COLO668 (cell line): Measurements from ENCODE around the gene NSUN7.
"Not testable (repeated sequence)": the region's sequence is repeated elsewhere in the genome, so short reads cannot be mapped to it uniquely, and the experiment has no call there.

Experiments
- DNase-seq: peaks from one replicate; lab custom pipeline; 2025; ENCODE audit not compliant: unreplicated experiment; lab: John Stamatoyannopoulos, UW

Gene NSUN7, protein sequence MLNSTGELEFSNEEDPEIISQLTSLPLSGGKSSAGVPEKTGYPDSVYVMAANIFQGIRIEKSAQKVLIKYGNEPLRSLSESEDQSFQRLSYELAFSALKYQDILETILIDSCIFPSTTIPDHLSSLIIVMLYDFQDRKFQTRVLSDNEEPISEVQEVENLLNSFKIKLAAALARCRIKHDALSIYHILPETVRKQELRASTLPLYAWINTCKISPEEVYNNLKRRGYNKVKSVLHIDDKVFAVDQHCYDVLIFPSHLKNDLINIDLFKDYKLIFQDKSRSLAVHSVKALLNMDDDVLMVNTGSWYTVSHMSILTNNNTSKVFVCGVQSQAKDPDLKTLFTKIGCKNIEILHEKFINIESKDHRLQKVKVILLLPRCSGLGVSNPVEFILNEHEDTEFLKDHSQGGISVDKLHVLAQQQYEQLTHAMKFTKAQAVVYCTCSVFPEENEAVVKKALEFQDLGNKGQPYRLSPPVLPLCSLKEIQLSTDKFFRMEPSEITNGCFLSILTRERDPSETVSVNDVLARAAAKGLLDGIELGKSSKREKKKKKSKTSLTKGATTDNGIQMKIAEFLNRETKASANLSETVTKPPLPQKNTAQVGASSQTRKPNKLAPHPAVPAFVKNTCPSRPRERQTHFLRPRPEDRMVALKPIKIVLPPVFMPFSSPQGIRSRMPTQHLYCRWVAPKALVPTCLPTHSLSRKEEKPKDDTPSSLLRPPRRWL

DNA sequence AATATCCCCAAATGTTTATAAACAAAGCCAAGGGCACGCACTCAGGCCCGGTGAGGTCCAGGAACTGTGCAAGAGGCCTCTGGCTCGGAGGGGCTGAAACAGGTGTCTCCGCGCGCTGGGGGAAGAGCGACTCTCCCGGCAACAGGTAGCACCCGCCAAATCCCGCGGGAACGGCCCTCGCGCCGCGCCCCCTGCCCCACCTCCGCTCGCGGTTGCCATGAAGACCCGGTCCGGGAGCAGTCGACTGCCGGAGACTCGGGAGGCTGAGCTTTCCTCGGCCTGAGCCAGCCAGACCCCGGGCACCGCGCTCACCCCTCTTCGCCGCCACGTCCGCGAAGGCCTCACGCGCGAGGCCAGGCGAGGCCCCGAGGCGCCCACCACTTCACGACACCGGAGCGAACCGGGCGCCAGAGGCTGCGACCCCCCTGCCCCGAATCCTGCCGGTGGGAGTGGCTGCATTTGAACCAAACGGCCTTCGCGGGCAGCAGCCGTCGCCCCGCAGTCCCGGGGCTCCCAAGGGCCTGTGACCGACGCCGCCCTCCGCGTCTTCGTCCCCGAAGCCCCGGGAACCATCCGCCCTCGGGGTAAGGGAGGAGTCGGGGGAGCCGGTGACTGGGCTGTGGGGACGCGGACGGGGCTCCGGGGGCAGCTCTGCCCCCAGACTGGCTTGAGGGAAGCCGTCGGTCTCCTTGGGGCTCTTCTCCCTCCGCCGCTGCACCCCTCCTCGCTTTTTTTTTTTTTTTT, at the start of gene NSUN7:
Gene NSUN7 (plus strand): TSS at position 239 of the 744 bp plus-strand sequence. CDS start 739 bp downstream, outside the sequence.
- peak; percentile 93 for DNase-seq

GRCh38 chr4:40702137-40702799, 47.5 kb upstream of the NSUN7 start:
- no peak for DNase-seq

DNA sequence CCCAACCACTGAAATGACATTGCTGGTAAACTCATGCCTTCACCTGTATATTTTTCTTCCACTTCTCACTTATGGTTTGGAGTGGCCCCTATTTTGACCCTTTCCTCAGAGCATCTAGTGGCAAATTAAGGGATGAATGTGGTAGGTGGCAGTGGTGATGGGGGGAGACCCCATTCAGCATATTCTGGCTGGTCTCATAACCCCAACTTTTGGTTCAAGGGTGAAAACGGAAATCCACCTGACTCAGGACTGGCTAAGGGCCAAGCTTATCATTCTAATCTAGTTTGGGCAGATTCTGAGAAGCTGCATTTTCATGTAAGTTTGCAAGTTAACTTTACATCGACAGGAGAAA, 47.0 kb upstream of the NSUN7 start:
- DNase-seq: no peak

DNA sequence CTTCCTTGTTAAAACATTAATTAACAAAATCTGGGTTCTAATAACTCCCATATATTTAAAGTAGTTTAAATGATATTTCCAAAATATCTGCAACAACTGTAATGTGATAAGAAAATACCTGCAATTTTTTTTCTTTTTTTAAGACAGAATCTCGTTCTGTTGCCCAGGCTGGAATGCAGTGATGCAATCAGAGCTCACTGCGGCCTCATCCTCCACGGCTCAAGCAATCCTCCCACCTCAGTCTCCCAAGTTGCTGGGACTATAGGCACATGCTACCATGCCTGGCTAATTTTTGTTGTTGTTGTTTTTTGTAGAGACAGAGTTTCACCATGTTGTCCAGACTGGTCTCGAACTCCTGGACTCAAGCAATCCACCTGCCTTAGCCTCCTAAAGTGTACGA, 45.7 kb upstream of the NSUN7 start:
- no peak for DNase-seq

DNA sequence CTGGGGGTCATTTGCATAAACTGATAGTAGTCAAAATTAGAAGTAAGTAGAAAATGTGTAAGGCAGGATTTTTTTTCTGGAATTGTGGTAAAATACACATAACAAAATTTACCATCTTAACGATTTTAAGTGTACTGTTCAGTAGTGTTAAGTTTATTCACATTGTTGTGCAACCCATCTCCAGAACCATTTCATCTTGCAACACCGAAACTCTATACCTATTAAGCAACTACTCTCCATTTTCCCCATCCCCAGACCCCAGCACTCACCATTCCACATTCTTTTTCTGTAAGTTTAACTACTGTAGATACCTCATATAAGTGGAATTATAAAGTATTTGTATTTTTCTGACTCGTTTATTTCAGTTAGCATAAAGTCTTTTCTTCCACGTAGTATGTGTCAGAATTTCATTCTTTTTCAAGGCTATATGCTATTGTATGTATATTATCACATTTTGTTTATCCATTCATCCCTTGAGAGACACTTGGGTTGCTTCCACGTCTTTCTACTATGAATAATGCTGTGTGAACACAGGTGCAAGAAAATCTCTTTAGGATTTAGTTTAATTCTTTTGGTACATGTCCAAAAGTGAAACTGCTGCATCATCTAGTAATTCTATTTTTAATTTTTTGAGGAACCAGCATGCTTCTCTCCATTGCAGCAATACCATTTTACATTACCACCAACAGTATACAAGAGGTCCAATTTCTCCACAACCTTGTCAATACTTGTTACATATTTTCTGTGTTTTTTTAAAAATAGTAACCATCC, 39.1 kb upstream of the NSUN7 start:
- DNase-seq: no peak

DNA sequence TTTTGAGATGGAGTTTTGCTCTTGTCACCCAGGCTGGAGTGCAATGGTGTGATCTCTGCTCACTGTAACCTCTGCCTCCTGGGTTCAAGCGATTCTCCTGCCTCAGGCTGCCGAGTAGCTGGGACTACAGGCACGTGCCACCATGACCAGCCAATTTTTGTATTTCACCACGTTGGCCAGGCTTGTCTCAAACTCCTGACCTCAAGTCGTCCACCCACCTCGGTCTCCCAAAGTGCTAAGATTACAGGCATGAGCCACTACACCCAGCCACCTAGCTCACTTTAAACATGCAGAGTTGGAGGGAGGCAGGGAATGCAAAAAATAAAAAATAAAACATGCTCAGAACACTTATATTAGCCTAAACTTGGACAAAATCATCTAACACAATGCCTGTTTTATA, 36.8 kb upstream of the NSUN7 start:
- DNase-seq: not testable (repeated sequence)

GRCh38 chr4:40713798-40714197, 36.0 kb upstream of the NSUN7 start:
- DNase-seq: no peak

DNA sequence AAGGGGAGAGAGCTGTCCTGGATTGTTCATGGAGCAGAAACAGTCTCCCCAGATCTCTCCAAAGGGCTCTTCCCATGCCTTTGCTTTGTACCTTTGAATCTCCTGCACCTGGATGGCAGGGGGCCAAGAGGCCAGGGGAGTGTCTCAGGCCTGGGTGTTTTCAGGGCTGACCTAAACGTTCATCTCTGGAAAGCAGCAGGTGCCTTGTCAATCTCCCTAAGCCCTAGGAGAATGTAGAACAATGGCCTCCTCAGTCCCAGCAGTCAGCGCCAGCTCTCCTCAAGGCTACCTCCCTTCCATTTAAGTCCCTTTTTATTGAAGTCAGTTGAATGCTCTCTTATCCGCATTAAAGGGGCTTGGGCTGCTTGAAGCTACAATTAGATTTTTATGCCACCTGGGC, 31.2 kb upstream of the NSUN7 start:
- DNase-seq: peak; percentile 49

DNA sequence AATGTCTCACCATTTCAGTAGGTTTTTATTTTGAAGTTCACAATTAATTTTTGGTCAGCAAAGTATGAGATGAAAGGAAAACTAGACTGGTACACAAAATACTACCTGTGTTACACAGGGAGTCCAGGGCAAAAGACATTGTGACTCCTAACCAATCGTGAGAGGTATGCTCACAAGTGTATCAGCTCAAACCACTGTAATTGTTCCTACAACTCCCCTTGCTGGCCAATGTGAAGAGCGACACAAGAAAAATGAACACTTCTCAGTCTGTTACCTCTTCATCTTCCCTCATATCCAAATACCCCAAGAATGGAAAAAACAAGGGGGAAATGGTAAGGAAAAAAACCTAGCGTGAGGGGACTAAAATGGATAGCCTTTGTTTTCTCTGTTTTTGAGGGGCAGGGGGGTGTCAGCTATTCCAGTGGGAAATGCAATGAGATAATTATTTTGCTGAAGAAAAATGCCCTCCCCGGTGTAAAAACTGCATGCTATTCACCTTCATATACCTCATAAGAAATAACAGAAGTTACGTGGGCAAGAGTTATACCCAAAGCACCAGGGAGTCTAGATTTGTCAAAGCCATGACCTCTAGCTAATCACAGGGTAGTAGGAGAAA, 30.6 kb upstream of the NSUN7 start:
- peak; percentile 15 for DNase-seq

GRCh38 chr4:40720351-40720750, 29.4 kb upstream of the NSUN7 start:
- DNase-seq: no peak

- DNase-seq: no peak
Observed at GRCh38 chr4:40720916-40721315, 28.8 kb upstream of the NSUN7 start.

- DNase-seq: no peak
Observed at GRCh38 chr4:40721730-40722171, 28.0 kb upstream of the NSUN7 start.

- no peak for DNase-seq
Observed at GRCh38 chr4:40722576-40723161, 27.1 kb upstream of the NSUN7 start.

GRCh38 chr4:40723728-40724127, 26.0 kb upstream of the NSUN7 start:
- no peak for DNase-seq

DNA sequence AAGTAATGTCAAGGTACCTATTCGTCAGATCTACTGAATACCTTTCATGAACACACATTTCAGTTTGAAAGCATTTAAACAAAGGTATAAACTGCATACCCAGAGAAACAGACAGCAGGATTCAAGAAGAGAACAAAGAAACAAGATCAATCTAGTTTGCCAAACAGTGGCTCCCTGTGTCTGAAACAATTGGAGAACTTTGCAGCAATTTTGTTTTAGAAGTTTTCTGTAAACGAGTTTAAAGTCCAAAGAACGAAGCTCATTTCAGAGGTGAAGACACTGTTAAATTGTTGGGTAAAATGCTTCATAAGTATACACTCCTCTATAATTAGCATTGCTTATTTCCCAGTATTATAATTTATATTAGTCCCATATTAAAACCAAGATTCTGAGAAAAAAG, 21.4 kb upstream of the NSUN7 start:
- DNase-seq: no peak

DNA sequence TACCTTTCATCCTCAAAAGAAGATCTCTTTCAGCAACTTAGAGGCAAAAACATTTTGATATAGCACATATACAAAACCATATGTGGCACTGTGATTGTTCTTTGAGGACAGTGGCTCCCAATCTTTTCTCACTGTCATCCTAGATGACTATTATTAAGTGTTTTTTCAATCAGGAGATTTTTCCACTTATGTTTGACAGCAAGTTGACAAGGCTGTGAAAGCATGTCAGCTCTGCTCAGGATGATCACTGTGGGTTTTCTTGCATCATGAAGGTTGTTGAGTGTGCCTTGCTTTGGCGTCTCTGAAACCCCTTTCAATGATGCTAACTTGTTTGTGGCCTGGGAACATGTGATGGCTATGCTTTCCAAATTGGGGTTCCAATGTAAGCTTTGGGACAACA, 20.2 kb upstream of the NSUN7 start:
- no peak for DNase-seq

GRCh38 chr4:40730091-40730679, 19.6 kb upstream of the NSUN7 start:
- DNase-seq: no peak

- no peak for DNase-seq
Observed at GRCh38 chr4:40731361-40731760, 18.4 kb upstream of the NSUN7 start.

GRCh38 chr4:40731792-40732245, 17.9 kb upstream of the NSUN7 start:
- peak; percentile 69 for DNase-seq
